GM12874 (cell line): ENCODE measurements around the gene IL2RG.

Experiments
- TF ChIP-seq, protein P1 (sequence below): IDR thresholded peaks from 2 replicates; pipeline ENCODE4 v1.5.1; 2011; ENCODE audit warnings: low read depth, mild to moderate bottlenecking, control low read depth, low read length, moderate library complexity; ENCODE audit not compliant: insufficient read depth

IL2RG gene

GRCh38 chrX:71098951-71099506 is 12.3 kb downstream of the IL2RG start:
- TF ChIP-seq, protein P1, sequence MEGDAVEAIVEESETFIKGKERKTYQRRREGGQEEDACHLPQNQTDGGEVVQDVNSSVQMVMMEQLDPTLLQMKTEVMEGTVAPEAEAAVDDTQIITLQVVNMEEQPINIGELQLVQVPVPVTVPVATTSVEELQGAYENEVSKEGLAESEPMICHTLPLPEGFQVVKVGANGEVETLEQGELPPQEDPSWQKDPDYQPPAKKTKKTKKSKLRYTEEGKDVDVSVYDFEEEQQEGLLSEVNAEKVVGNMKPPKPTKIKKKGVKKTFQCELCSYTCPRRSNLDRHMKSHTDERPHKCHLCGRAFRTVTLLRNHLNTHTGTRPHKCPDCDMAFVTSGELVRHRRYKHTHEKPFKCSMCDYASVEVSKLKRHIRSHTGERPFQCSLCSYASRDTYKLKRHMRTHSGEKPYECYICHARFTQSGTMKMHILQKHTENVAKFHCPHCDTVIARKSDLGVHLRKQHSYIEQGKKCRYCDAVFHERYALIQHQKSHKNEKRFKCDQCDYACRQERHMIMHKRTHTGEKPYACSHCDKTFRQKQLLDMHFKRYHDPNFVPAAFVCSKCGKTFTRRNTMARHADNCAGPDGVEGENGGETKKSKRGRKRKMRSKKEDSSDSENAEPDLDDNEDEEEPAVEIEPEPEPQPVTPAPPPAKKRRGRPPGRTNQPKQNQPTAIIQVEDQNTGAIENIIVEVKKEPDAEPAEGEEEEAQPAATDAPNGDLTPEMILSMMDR = no peak

DNA sequence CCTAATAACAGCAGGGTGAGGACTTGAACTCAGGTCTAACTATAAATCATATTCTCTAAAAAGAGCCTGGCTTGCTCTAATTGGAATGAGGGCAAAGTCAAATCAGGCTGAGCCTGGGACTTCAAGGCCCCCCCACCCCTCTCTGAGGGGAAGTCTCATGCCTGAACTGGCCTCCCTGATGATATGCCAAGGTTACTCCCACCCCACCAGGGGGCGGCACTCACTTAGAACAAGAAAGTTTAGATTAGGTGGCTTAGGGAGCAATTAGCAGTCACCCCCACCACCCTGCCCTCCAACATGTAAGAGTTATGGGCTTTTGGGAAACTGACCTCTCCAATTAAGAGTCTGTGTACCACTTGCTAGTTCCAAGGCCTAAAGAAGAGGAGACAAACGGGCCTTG is 13.1 kb downstream of the IL2RG start:
- TF ChIP-seq, protein P1 = peak; percentile 51; the same call in 1 of the 2 replicates

- TF ChIP-seq, protein P1 = no peak
These were observed 14.7 kb downstream of the IL2RG start for GRCh38 chrX:71096760-71097032.

- TF ChIP-seq, protein P1 = no peak
These were observed 15.2 kb downstream of the IL2RG start for GRCh38 chrX:71095981-71096759.

DNA sequence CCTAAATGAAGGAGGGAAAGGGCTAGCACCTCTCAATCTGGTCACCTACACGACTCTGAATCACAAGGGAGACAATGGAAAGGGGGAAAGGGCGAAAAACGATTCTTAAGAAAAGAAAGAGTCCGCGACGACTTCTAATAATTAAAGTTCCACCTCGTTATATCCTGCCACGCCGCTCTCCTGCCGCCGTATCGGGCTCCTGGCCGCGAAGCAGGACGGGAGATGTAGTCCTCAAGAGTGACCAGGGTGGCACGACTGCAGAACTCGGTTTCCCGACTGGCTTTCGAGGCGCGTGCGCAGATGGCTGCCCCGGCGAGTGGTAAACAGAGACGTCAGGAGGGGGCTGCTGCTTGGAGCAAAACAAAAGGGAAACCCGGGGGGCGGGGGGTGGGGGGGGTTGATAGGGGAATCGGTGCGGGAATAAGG is 15.8 kb downstream of the IL2RG start, which contains the start of gene FOXO4:
Gene FOXO4 (plus strand): TSS at position 297 of the 426 bp plus-strand sequence. CDS start 678 bp downstream, outside the sequence.
- TF ChIP-seq, protein P1 = no peak

DNA sequence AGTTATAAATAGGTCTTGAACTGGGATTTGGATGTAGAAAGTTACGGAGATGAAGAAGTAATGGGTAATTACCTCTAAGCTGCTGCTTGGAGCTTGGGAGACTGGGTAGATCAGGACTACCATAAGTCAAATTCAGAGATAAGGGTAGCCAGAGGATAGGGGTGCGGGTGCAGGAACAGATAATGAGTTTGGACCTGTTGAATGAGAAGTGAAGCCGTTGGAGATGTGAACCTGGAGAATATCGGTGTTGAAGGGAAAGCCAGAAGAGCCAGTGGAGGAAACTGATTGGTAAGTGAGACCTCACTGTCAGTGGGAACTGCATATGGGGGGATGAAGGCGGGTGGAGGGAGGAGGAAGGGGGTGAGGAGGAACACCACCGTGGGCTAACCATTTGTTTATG is 16.3 kb downstream of the IL2RG start:
- TF ChIP-seq, protein P1 = no peak

DNA sequence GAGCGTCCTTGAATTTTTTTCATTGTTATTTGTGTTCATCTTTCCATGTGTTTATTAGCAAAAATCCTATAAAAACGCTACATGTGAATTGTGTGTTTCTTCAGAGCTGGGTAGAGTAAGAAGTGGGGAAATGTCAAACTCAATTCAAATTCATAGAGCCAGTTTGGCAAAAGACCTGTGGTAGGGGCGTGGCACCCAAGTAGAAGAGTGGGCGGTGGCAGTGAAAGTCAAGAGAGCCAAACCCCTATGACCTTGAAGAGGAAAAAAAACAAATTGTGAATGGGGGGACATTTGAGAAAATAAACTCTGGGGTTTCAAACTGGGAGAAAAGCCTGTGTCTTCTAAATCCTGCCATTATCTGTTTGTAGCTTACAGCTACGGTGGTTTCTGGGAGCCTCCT is 20.1 kb downstream of the IL2RG start:
- TF ChIP-seq, protein P1 = no peak
